ENCODE measurements around the gene IL27RA.

Gene IL27RA

DNA sequence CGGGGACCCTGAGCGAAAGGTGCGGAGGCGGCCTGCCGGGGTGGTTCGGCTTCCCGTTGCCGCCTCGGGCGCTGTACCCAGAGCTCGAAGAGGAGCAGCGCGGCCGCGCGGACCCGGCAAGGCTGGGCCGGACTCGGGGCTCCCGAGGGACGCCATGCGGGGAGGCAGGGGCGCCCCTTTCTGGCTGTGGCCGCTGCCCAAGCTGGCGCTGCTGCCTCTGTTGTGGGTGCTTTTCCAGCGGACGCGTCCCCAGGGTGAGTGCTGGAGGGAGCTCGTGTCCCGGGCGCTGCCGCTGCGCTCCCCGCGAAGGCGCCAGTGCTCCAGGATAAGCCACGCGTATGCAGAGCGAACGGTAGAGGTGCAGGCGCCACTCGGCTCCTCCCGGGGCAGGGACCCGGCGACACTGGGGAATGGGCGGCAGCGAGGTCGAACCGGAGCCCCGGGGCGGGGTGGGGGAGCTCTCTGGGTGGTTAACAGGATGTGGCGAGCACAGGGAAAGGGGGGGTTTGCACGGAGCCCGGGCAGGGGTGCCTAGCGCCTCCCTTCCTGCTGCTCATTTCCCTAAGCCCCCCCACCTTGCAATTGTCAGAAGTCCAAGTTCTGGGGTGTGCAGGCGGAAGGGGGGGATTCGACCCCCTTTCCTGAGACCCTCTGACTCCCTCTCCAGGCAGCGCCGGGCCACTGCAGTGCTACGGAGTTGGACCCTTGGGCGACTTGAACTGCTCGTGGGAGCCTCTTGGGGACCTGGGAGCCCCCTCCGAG, at the start of gene IL27RA:
Gene IL27RA, plus strand, starts transcription at position 44 of the 762 bp plus-strand sequence. Its CDS starts 111 bp downstream, at position 155.
- peak; percentile 77 for DNase-seq

- no peak for DNase-seq
Measured at GRCh38 chr19:13981988-13982501, 49.5 kb upstream of the IL27RA start.

- DNase-seq, result no peak
Measured at GRCh38 chr19:13982773-13983172, 48.8 kb upstream of the IL27RA start.

- DNase-seq, result peak; percentile 39
Measured at GRCh38 chr19:13983213-13983889, 48.2 kb upstream of the IL27RA start.

DNA sequence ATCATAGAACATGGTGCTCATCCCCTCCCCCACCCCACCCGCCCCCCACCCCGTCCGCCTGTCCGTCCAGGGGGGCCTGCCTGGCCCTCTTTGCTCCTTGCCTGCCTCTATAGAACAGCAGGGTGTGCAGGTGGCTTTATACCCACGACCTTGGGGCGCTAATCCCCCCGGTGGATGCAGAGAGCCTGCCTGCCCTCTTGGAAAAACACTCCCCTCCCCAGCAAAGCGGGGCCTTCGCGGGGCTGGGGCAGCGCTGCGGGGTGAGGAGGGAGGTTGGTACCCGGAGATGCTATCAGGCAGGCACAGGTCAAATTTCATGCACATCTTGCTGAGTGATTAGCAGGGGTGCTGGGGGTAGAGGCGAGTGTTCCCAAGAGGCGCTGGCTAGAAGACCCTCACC, 47.4 kb upstream of the IL27RA start:
- DNase-seq, result no peak

DNA sequence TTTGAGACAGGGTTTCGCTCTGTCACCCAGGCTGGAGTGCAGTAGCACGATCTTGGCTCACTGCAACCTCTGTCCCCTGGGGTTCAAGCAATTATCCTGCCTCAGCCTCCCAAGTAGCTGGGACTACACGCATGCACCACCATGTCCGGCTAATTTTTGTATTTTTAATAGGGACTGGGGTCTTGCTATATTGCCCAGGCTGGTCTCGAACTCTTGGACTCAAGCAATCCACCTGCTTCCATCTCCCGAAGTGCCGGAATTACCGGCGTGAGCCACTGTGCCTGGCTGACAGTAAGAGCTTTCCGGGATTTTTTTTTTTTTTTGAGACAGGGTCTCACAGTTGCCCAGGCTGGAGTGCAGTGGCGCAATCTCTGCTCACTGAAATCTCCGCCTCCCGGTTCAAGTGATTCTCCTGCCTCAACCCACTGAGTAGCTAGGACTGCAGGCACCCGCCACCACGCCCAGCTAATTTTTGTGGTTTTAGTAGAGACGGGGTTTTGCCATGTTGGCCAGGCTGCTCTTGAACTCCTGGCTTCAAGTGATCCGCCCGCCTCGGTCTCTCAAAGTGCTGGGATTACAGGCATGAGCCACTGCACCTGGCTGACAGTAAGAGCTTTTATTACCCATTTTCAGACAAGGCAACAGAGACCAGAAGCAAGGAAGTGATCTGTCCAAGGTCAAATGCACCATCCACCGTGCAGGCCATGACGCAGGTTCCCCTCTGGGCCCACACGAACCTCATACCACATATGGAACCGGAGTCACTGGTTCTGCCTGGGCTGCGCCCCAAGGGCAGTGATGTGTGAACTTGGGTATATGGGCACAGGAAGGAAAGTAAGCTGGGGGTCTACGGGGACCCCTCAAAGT, 46.5 kb upstream of the IL27RA start:
- DNase-seq, result no peak

DNA sequence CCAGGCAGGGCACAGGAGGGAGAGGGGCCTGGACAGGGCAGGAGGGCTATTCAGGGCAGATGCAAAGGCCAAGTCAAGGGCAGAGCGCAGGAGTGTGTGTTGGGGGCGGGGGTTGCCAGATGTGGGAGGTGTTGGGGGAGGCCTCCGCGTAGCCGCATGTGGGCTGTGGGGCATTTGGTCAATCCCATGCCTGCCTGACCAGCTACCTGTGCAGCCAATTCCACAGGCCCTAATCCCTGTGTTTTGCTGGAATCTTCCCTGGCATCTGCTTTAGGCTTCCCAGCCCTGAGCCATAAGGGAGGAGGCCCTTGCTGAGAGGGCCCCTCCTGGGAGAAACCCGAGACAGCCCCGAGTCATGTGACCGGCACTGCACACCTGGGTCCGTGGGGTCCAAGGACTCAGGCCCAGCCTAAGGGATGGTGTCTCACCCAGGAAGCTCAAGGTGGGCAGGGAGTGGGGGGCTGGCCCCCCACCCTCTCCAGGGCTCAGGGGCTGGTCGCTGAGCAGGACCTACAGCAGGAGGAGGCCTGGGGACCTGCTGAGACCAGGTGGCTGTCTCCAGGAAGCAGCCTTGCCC, 45.7 kb upstream of the IL27RA start:
- no peak for DNase-seq

DNA sequence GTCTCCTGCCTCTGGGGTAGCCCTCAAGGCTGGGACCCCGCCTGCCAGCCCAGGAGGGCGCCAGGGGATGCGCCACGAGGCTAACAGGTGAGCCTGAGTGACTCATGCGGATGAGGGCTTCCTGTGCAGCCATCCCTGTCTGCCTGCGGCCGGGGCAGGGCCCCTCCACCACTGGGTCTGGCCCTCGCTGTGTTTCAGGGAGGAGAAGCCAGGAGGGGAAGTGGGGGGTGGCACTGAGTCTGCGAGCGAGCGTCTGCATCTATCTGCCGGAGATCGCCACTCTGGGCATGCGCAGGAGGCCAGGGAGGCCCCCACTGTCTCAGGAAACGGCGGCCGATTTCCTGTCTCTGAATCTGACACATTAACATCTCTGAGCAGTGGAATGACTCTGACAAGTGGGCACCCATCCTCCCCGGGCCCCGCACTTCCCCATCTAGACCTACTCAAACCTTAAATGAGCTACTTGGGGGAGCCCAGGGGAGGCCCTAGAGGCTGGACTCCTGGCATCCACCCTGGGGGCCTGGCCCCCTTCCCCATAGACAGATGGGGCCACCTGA, 45.1 kb upstream of the IL27RA start:
- DNase-seq, result peak; percentile 96

DNA sequence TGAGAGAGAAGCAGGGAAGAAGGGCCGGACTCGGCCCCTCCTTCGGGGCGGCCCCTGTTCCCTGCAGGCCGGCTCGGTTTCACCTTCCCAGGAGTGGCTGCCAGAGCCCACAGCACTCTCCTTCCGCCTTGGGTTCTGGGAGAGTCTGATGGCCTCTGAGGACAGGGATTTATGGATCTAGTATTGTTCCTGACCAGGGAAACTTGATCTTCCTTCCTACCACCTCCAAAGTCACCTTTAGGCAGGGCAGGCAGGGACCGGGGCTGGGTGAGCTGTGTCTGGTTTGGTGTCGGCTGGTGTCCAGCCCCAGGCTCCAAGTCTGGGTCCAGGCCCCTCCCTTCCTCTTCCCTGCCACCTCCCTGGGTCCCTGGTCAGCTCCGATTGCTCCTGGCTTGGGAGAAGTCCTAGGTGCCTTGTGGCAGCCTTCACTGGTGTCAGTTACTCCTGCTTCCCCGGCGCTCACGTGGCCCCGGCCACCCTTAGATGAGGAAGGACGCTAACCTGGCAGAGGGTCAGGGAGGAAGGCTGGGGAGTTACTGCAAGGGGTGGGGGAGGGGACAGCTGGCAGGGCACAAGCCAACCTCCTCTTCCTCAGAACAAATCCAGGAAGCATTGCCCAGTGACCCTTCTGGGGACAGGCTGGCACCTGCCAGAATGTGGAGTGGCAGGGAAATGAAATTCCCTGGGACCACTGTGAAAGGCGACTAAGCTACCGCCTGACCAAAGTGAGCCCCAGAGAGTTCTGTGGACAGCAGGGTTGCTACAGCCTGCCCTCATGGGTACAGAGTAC, 44.3 kb upstream of the IL27RA start:
- DNase-seq, result no peak

- DNase-seq, result no peak
Measured at GRCh38 chr19:13989487-13989886, 42.1 kb upstream of the IL27RA start.

GRCh38 chr19:13990085-13990484, 41.5 kb upstream of the IL27RA start:
- DNase-seq, result no peak

DNA sequence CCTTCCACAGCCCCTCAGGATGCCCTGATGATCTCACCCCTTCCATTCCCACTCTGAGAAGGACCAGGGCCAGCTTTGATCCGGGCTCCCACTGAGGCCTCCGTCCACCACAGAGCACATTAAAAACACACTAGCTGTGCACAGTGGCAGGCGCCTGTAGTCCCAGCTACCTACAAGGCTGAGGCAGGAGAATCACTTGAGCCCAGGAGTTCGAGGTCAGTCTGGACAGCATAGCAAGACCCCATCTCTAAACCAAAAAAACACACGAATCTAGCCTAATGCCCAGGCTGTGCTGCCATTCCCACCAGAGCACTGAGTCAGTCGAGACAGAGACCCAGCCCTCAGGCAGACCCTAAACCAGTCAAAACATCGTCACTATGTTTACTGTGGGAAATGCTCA, 39.5 kb upstream of the IL27RA start:
- DNase-seq, result no peak

- DNase-seq, result no peak
Measured at GRCh38 chr19:13993590-13994300, 37.8 kb upstream of the IL27RA start.

GRCh38 chr19:13995017-13995728, 36.4 kb upstream of the IL27RA start:
- no peak for DNase-seq

DNA sequence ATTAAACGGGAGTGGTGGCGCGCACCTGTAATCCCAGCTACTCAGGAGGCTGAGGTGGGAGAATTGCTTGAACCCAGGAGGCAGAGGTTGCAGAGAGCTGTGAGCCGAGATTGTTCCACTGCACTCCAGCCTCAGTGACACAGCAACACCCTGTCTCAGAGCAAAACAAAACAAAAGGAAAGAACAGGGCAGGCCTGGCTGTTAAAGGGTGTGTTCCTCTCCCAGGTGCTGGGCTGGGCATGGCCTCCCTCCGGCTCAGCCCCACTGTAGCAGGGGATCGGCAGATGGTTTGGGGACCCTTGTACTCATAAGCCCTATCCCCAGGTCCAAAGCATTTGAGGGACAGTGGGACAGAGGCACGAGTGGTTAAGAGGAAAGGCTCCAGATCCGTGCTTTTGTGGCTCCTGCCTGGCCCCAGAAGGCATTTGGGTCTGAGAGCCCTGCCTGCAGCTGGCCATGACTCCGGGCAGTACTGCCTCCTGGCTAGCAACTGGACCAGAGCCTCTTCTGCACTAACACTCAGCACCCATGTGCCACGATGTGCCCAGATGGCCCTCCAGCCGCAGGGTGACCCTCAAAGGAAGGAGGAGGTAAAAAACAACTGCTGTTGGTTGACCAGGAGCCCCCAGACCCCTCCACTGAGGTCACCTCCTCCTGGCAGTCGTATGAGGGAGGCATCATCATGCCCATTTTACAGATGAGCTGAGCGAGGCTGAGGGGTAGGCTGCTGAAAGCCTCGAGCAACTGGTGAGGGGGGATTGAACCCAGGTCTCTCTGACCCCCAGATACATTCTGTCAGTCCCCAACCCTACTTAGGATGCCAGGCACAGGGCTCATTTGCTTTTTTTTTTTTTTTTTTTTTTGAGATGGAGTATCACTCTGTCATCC, 35.4 kb upstream of the IL27RA start:
- DNase-seq, result no peak

GRCh38 chr19:13996928-13997630, 34.5 kb upstream of the IL27RA start:
- DNase-seq, result no peak

GRCh38 chr19:13997631-13997962, 34.0 kb upstream of the IL27RA start:
- DNase-seq, result no peak

DNA sequence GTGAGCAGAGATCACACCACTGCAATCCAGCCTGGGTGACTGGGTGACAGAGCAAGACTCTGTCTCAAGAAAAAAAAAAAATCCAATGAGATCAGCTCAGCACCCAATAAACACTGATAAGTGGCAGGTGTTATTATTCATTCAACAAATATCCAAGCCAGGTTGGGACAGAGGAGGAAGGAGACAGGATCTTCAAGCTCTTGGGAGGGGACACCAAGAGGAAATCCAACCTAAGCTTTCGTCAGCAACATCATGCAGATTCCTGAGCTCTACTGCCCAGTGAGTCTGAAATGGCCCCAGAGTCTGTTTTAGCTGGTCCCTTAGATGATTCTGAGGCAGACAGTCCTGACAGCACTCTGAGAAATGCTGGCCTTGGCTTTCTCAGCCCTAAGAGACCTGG, 33.1 kb upstream of the IL27RA start:
- DNase-seq, result no peak

DNA sequence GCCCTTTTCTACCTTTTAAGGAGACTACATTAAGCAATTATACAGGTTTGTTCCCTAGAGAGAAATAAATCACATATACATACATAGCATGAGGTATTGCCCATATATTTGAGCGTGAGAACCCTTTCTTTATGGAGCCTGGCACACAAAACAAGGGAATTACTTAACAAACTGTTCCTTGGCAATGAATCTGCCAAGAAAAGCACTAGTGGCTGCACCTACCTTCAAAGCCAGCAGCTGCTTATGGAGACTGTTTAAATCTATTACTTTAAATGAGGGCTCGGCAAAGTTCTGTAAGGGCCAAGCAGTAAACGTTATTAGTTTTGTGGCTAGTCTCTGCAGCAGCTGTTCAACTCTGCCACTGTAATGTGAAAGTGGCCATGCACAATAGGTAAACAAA, 32.5 kb upstream of the IL27RA start:
- no peak for DNase-seq

Data from activated CD4-positive, CD25-positive, alpha-beta regulatory T cell treated with anti-CD3 and anti-CD28 coated beads, Interleukin-2, amount 50 U/mL, for 72 hours (primary cell).